Panc1 (cell line): Measurements from ENCODE around the gene CKM. TPM values are rescaled to one million over a fixed set of nuclear protein-coding genes. Genes with fewer than 3 reads are reported as not detected.

Experiments used
- ATAC-seq: fragments of 200-7000 bp; cut with Tn5 transposase; 2 replicates; pipeline ENCODE4 v1.9.1; 2020; ENCODE audit warnings: mild to moderate bottlenecking, moderate library complexity
- BruUV-seq: library from RNA; stranded (reverse); fragments of 400-500 nt; replicated peaks from 2 replicates; lab custom pipeline; 2021; lab: Mats Ljungman, UMichigan
- CTCF ChIA-PET: fragments of 300-600 bp; sonication (Branson Sonifier 250); formaldehyde crosslinking; loops from one replicate; lab custom pipeline; 2022; ENCODE audit warnings: antibody characterized with exemption; lab: Charles Lee
- POLR2A ChIA-PET: fragments of 300-600 bp; sonication (Branson Sonifier 250); formaldehyde crosslinking; loops from one replicate; lab custom pipeline; 2022; ENCODE audit warnings: antibody characterized with exemption; lab: Charles Lee
- DNase-seq: peaks from one replicate; pipeline ENCODE4 v3.0.0-alpha.2; 2010; ENCODE audit warnings: low read depth, low spot score
- H3K27ac ChIP-seq: 2 replicates; pipeline ENCODE4 v1.5.1; 2011; ENCODE audit warnings: mild to moderate bottlenecking, low read length, inconsistent platforms
- H3K27me3 ChIP-seq: fragments of 200-500 bp; sonication (Bioruptor generic); 2 replicates; pipeline ENCODE4 v1.6.0; 2014; ENCODE audit warnings: low read length, inconsistent platforms; ENCODE audit not compliant: control insufficient read depth, insufficient read depth
- H3K36me3 ChIP-seq: fragments of 200-500 bp; sonication (Bioruptor generic); 2 replicates; pipeline ENCODE4 v1.5.1; 2014; ENCODE audit warnings: inconsistent platforms, mild to moderate bottlenecking, low read length, moderate library complexity; ENCODE audit not compliant: control insufficient read depth, insufficient read depth
- H3K4me1 ChIP-seq: 2 replicates; pipeline ENCODE4 v1.5.1; 2011; ENCODE audit warnings: inconsistent platforms, mild to moderate bottlenecking, low read length, moderate library complexity; ENCODE audit not compliant: control insufficient read depth, insufficient read depth
- H3K4me3 ChIP-seq, 2 experiments: 2 replicates each; pipeline ENCODE4 v1.5.1; 2011 to 2012; ENCODE audit warnings: low read depth in 2 of 2, low read length in 2 of 2, mild to moderate bottlenecking in 2 of 2, inconsistent platforms in 1 of 2, moderate library complexity in 1 of 2
- H3K9me3 ChIP-seq: fragments of 200-500 bp; sonication (Bioruptor generic); 2 replicates; pipeline ENCODE4 v1.5.1; 2014; ENCODE audit warnings: low read depth, mild to moderate bottlenecking, inconsistent platforms, low read length, moderate library complexity; ENCODE audit not compliant: control insufficient read depth, insufficient read depth
- POLR2AphosphoS5 ChIP-seq: IDR thresholded peaks from 2 replicates; pipeline ENCODE4 v1.6.1; 2012; ENCODE audit warnings: mild to moderate bottlenecking, low read depth, low read length, moderate library complexity
- SIN3A ChIP-seq: IDR thresholded peaks from 2 replicates; pipeline ENCODE4 v1.6.1; 2012; ENCODE audit warnings: low read depth, mild to moderate bottlenecking, low read length, moderate library complexity, borderline replicate concordance; ENCODE audit not compliant: insufficient read depth
- TCF7L2 ChIP-seq: IDR thresholded peaks from 2 replicates; pipeline ENCODE4 v1.6.1; 2011; ENCODE audit warnings: mild to moderate bottlenecking, low read depth, low read length, inconsistent platforms
- in situ Hi-C: cut with HindIII; loops from 2 replicates; pipeline ENCODE4 v1.10.0; 2016; ENCODE audit warnings: low sequenced_read_pairs, low pct_unique_long_range_greater_than_20kb
- intact Hi-C: fragments of 100-400 bp; cut with micrococcal nuclease; formaldehyde crosslinking; loops from one replicate; pipeline ENCODE4 v1.10.0; 2022; ENCODE audit not compliant: unreplicated experiment
- total RNA-seq: library from RNA; stranded (reverse); gene quantifications from one replicate; pipeline ENCODE4 v1.2.1, GENCODE V29; 2021; ENCODE audit not compliant: unreplicated experiment
- TF ChIP-seq, protein P1 (sequence below): fragments of 450-650 bp; IDR thresholded peaks from 2 replicates; pipeline ENCODE4 v1.5.1; 2017; ENCODE audit warnings: mild to moderate bottlenecking
- TF ChIP-seq, protein P2 (sequence below), 2 experiments: IDR thresholded peaks; 2 replicates each; pipeline ENCODE4 v1.6.1; 2011 to 2012; ENCODE audit warnings: low read depth in 2 of 2, control low read depth in 1 of 2, low read length in 1 of 2, mild to moderate bottlenecking in 1 of 2, moderate library complexity in 1 of 2; ENCODE audit not compliant: insufficient read depth in 1 of 2

Gene CKM
- total RNA-seq, 1 experiment from 2014 or later, result not detected

DNA sequence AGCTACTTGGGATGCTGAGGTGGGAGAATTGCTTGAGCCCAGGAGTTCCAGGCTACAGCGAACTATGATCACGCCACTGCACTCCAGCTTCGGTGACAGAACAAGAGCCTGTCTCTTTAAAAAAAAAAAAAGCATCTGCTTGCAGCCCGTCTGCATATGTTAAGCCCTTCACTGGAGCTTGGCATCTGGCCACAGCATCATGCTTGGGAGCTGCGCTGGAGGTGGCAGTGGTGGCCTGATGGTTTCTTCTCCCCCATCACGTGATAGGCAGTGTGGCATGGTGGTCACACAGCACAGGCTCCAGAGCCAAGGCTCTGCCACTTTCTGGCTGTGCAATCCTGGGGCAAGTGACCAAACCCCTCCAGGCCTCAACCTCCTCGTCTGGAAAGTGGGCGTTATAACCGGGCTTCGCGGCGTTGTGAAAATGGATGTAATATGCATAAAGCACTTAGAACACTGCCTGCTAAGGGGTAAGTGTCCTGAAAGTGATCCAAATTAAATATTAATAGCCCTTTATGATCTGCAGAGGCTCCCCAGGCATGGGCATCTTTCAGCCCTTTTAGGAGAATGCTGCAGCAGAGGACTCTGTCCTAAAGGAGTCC, 47.2 kb downstream of the CKM start:
- no peak overlapping the region for H3K27ac ChIP-seq
- no TSS peak for BruUV-seq
- no peaks in the 10 kb centered on the region for H3K9me3 ChIP-seq
- ATAC-seq (no peak), DNase-seq (no peak)
- H3K4me3 ChIP-seq, result no peak overlapping the region
- no peaks in the 10 kb centered on the region for H3K27me3 ChIP-seq
- no peaks in the 10 kb centered on the region for H3K36me3 ChIP-seq
- in situ Hi-C loops (no loop called here), intact Hi-C loops (no loop called here)
- H3K4me1 ChIP-seq, result no peaks in the 10 kb centered on the region
- POLR2A ChIA-PET, result interaction anchor here (0.6 kb wide), 1 partner anchor 33 kb away, joined by 3 read pairs; no protein-coding TSS in a partner anchor
- TF ChIP-seq, protein P1, sequence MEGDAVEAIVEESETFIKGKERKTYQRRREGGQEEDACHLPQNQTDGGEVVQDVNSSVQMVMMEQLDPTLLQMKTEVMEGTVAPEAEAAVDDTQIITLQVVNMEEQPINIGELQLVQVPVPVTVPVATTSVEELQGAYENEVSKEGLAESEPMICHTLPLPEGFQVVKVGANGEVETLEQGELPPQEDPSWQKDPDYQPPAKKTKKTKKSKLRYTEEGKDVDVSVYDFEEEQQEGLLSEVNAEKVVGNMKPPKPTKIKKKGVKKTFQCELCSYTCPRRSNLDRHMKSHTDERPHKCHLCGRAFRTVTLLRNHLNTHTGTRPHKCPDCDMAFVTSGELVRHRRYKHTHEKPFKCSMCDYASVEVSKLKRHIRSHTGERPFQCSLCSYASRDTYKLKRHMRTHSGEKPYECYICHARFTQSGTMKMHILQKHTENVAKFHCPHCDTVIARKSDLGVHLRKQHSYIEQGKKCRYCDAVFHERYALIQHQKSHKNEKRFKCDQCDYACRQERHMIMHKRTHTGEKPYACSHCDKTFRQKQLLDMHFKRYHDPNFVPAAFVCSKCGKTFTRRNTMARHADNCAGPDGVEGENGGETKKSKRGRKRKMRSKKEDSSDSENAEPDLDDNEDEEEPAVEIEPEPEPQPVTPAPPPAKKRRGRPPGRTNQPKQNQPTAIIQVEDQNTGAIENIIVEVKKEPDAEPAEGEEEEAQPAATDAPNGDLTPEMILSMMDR, result no peak
- no peak for TF ChIP-seq TCF7L2
- TF ChIP-seq SIN3A, result no peak
- TF ChIP-seq, protein P2, sequence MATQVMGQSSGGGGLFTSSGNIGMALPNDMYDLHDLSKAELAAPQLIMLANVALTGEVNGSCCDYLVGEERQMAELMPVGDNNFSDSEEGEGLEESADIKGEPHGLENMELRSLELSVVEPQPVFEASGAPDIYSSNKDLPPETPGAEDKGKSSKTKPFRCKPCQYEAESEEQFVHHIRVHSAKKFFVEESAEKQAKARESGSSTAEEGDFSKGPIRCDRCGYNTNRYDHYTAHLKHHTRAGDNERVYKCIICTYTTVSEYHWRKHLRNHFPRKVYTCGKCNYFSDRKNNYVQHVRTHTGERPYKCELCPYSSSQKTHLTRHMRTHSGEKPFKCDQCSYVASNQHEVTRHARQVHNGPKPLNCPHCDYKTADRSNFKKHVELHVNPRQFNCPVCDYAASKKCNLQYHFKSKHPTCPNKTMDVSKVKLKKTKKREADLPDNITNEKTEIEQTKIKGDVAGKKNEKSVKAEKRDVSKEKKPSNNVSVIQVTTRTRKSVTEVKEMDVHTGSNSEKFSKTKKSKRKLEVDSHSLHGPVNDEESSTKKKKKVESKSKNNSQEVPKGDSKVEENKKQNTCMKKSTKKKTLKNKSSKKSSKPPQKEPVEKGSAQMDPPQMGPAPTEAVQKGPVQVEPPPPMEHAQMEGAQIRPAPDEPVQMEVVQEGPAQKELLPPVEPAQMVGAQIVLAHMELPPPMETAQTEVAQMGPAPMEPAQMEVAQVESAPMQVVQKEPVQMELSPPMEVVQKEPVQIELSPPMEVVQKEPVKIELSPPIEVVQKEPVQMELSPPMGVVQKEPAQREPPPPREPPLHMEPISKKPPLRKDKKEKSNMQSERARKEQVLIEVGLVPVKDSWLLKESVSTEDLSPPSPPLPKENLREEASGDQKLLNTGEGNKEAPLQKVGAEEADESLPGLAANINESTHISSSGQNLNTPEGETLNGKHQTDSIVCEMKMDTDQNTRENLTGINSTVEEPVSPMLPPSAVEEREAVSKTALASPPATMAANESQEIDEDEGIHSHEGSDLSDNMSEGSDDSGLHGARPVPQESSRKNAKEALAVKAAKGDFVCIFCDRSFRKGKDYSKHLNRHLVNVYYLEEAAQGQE (IDR thresholded peaks at IDR 0.05; ENCODE audit: insufficient read depth in 1 of 2, low read depth in 2 of 2, low read length in 1 of 2), result no peak
- TF ChIP-seq POLR2AphosphoS5, result no peak
- CTCF ChIA-PET, result no interaction called here

DNA sequence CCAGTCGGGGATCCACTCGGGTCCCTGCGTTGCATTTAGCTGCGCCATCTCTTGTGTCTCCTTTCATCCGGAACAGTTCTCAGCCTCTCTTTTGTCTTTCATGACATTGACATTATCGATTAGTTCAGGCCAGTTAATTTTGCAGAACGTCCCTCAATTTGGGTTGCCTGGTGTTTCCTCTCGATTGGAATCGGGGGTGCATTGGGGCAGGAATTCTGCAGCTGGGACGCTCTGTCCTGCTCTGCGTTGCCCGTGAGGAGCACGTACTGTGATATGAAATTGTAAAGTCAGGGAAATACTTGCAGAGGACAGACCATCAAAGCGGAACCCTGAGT, 49.2 kb downstream of the CKM start:
- Histone ChIP-seq H3K4me3 (no peak overlapping the region), H3K27me3 (no peaks in the 10 kb centered on the region), H3K36me3 (no peaks in the 10 kb centered on the region), H3K27ac (no peak overlapping the region), H3K9me3 (no peaks in the 10 kb centered on the region), H3K4me1 (no peaks in the 10 kb centered on the region)
- CTCF ChIA-PET, result no interaction called here
- DNase-seq (no peak), ATAC-seq (no peak)
- intact Hi-C loops, result no loop called here
- POLR2A ChIA-PET, result no interaction called here
- in situ Hi-C loops, result no loop called here
- no TSS peak for BruUV-seq
- no peak for TF ChIP-seq SIN3A
- TF ChIP-seq POLR2AphosphoS5, result no peak
- TF ChIP-seq, protein P1, result no peak
- TF ChIP-seq, protein P2 (IDR thresholded peaks at IDR 0.05; ENCODE audit: insufficient read depth in 1 of 2, low read depth in 2 of 2, low read length in 1 of 2), result no peak
- no peak for TF ChIP-seq TCF7L2
